SK-N-SH (cell line): Measurements from ENCODE around the gene FAM149A. TPM values are rescaled to one million over a fixed set of nuclear protein-coding genes. Genes with fewer than 3 reads are reported as not detected.

Experiments used
- CTCF ChIA-PET: fragments of 300-600, 350-600 bp; formaldehyde crosslinking; extraction: SDS; loops from one replicate; lab custom pipeline; 2021; lab: Yijun Ruan, JAX
- POLR2A ChIA-PET: fragments of 350-600 bp; sonication (Branson Sonifier 250); formaldehyde crosslinking; extraction: SDS; loops from one replicate; lab custom pipeline; 2020; ENCODE audit warnings: antibody characterized with exemption, inconsistent platforms; lab: Yijun Ruan, JAX
- DNase-seq: peaks from one replicate; pipeline ENCODE4 v3.0.0; 2012
- H2AFZ ChIP-seq: fragments of 200-600 bp; sonication (generic); 2 replicates; pipeline ENCODE4 v1.8.1; 2016; ENCODE audit warnings: antibody characterized with exemption, mild to moderate bottlenecking, low read depth
- H3F3A ChIP-seq: fragments of 200-600 bp; sonication (generic); replicated peaks from 2 replicates; pipeline ENCODE3; 2016; ENCODE audit warnings: antibody characterized with exemption, mild to moderate bottlenecking; ENCODE audit not compliant: insufficient read depth
- H3K27ac ChIP-seq, 2 experiments: fragments of 200-500 bp in 1 of 2; fragments of 200-600 bp in 1 of 2; sonication (Bioruptor generic) in 1 of 2; sonication (generic), shearing (Covaris generic) in 1 of 2; 2 replicates each; pipeline versions ENCODE4 v1.5.1 to v1.6.1; 2014 to 2016; ENCODE audit warnings: low read depth in 2 of 2, inconsistent platforms in 1 of 2, low read length in 1 of 2, mild to moderate bottlenecking in 1 of 2, mixed read lengths in 1 of 2
- H3K27me3 ChIP-seq: fragments of 200-600 bp; sonication (generic), shearing (Covaris generic); 2 replicates; pipeline ENCODE4 v1.6.1; 2016; ENCODE audit warnings: mixed run types; ENCODE audit not compliant: insufficient read depth
- H3K36me3 ChIP-seq, 2 experiments: fragments of 200-500 bp in 1 of 2; fragments of 200-600 bp in 1 of 2; sonication (Bioruptor generic) in 1 of 2; sonication (generic) in 1 of 2; replicated peaks in 1 of 2; 2 replicates each; pipeline versions ENCODE3 to v1.5.1; 2014 to 2016; ENCODE audit warnings: low read length in 1 of 2, mild to moderate bottlenecking in 1 of 2; ENCODE audit not compliant: insufficient read depth in 2 of 2, control insufficient read depth in 1 of 2
- H3K4me1 ChIP-seq, 2 experiments: fragments of 200-500 bp in 1 of 2; fragments of 200-600 bp in 1 of 2; sonication (Bioruptor generic) in 1 of 2; sonication (generic), shearing (Covaris generic) in 1 of 2; 2 replicates each; pipeline versions ENCODE4 v1.5.1 to v1.6.1; 2014 to 2016; ENCODE audit warnings: low read depth in 1 of 2, low read length in 1 of 2, mixed run types in 1 of 2; ENCODE audit not compliant: insufficient read depth in 2 of 2, control insufficient read depth in 1 of 2
- H3K4me2 ChIP-seq: fragments of 200-600 bp; sonication (generic), shearing (Covaris generic); 2 replicates; pipeline ENCODE4 v1.6.1; 2017; ENCODE audit warnings: mixed run types
- H3K4me3 ChIP-seq, 2 experiments: fragments of 200-500 bp in 1 of 2; fragments of 200-600 bp in 1 of 2; sonication (Bioruptor generic) in 1 of 2; sonication (generic), shearing (Covaris generic) in 1 of 2; 2 replicates each; pipeline versions ENCODE4 v1.5.1 to v1.8.1; 2014 to 2016; ENCODE audit warnings: low read depth in 2 of 2, inconsistent platforms in 1 of 2, low read length in 1 of 2, mild to moderate bottlenecking in 1 of 2, mixed read lengths in 1 of 2, moderate library complexity in 1 of 2
- H3K79me2 ChIP-seq: fragments of 200-600 bp; sonication (generic); 2 replicates; pipeline ENCODE4 v1.8.1; 2017; ENCODE audit warnings: mild to moderate bottlenecking; ENCODE audit not compliant: insufficient read depth
- H3K9ac ChIP-seq: fragments of 200-600 bp; sonication (generic); 2 replicates; pipeline ENCODE4 v1.6.1; 2017; ENCODE audit warnings: mixed run types
- H3K9me2 ChIP-seq: fragments of 200-600 bp; sonication (generic); 2 replicates; pipeline ENCODE4 v1.6.1; 2017; ENCODE audit warnings: mixed run types
- H3K9me3 ChIP-seq: fragments of 200-600 bp; sonication (generic); 2 replicates; pipeline ENCODE4 v1.6.1; 2017; ENCODE audit warnings: mixed run types, mild to moderate bottlenecking, moderate library complexity
- H4K20me1 ChIP-seq: fragments of 200-600 bp; sonication (generic); 2 replicates; pipeline ENCODE4 v1.6.1; 2017; ENCODE audit warnings: mild to moderate bottlenecking, mixed run types; ENCODE audit not compliant: insufficient read depth
- CHD2 ChIP-seq: fragments of 150-350 bp; IDR thresholded peaks from 2 replicates; pipeline ENCODE4 v1.6.1; 2018; ENCODE audit warnings: low read length; ENCODE audit not compliant: partially characterized antibody
- EZH2phosphoT487 ChIP-seq: fragments of 200-600 bp; sonication (generic); IDR thresholded peaks from 2 replicates; pipeline ENCODE4 v1.6.1; 2017; ENCODE audit warnings: low read depth, mixed run types, mild to moderate bottlenecking, antibody characterized with exemption, moderate library complexity, borderline replicate concordance
- FOSL2 ChIP-seq: IDR thresholded peaks from 2 replicates; pipeline ENCODE4 v1.4.0; 2012; ENCODE audit warnings: low read depth, mild to moderate bottlenecking, moderate library complexity, borderline replicate concordance
- FOXJ3 ChIP-seq: sonication (generic); formaldehyde crosslinking; IDR thresholded peaks from 2 replicates; pipeline ENCODE4 v1.5.1; 2020; ENCODE audit warnings: mild to moderate bottlenecking, missing genetic modification reagents
- GABPA ChIP-seq: IDR thresholded peaks from 2 replicates; pipeline ENCODE4 v1.4.0; 2012; ENCODE audit warnings: low read depth, mild to moderate bottlenecking
- JUND ChIP-seq: IDR thresholded peaks from 2 replicates; pipeline ENCODE4 v1.4.0; 2012
- NFIC ChIP-seq: IDR thresholded peaks from 2 replicates; pipeline ENCODE4 v1.4.0; 2012; ENCODE audit warnings: borderline replicate concordance
- POLR2AphosphoS5 ChIP-seq: IDR thresholded peaks from 2 replicates; pipeline ENCODE4 v1.6.1; 2012; ENCODE audit warnings: low read depth, low read length
- RCOR1 ChIP-seq: fragments of 150-350 bp; IDR thresholded peaks from 2 replicates; pipeline ENCODE4 v1.6.1; 2017; ENCODE audit warnings: antibody characterized with exemption, low read length
- SIN3A ChIP-seq: IDR thresholded peaks from 2 replicates; pipeline ENCODE4 v1.6.1; 2012; ENCODE audit warnings: low read depth, mild to moderate bottlenecking, low read length, moderate library complexity, borderline replicate concordance
- WGBS: methylation state at CpG from one replicate; pipeline ENCODE4 v1.1.6; 2017; ENCODE audit warnings: low lambda C conversion rate; 5-methylcytosine and 5-hydroxymethylcytosine counted together
- polyA plus RNA-seq, 3 experiments: library from polyadenylated mRNA; depleted of rRNA; stranded (reverse); fragments of >200 nt; gene quantifications; 2 replicates each; pipeline ENCODE4 v1.2.3, GENCODE V29; 2012
- TF ChIP-seq, protein P1 (sequence below): IDR thresholded peaks from 2 replicates; pipeline ENCODE4; 2012
- TF ChIP-seq, protein P2 (sequence below): IDR thresholded peaks from 2 replicates; pipeline ENCODE4 v1.4.0; 2012; ENCODE audit warnings: low read depth
- TF ChIP-seq, protein P3 (sequence below): IDR thresholded peaks from 2 replicates; pipeline ENCODE4 v1.4.0; 2012; ENCODE audit warnings: low read depth, borderline replicate concordance

Gene FAM149A
- polyA plus RNA-seq, 1 of the 3 experiments (the other 2 are of a cell fraction), result 0.38 TPM

GRCh38 chr4:186116697-186117096 lies 12.2 kb downstream of the FAM149A start:
- Histone ChIP-seq H2AFZ (no peak overlapping the region), H3K27ac (no peak overlapping the region), H3K36me3 (no peaks in the 10 kb centered on the region), H3K27me3 (no peaks in the 10 kb centered on the region; the same call in 1 of the 2 replicates), H3K9me3 (no peaks in the 10 kb centered on the region), H3K9me2 (no peaks in the 10 kb centered on the region), H4K20me1 (no peaks in the 10 kb centered on the region), H3K4me1 (no peaks in the 10 kb centered on the region), H3K4me2 (no peak overlapping the region), H3K4me3 (no peak overlapping the region), H3K9ac (no peak overlapping the region), H3K79me2 (no peaks in the 10 kb centered on the region), H3F3A (no peaks in the 10 kb centered on the region)
- POLR2A ChIA-PET, result no interaction called here
- no peak for TF ChIP-seq GABPA
- TF ChIP-seq, protein P1, sequence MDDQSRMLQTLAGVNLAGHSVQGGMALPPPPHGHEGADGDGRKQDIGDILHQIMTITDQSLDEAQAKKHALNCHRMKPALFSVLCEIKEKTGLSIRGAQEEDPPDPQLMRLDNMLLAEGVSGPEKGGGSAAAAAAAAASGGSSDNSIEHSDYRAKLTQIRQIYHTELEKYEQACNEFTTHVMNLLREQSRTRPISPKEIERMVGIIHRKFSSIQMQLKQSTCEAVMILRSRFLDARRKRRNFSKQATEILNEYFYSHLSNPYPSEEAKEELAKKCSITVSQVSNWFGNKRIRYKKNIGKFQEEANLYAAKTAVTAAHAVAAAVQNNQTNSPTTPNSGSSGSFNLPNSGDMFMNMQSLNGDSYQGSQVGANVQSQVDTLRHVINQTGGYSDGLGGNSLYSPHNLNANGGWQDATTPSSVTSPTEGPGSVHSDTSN, result no peak
- TF ChIP-seq JUND, result no peak
- TF ChIP-seq EZH2phosphoT487, result no peak
- TF ChIP-seq RCOR1, result no peak
- TF ChIP-seq FOSL2, result no peak
- TF ChIP-seq NFIC, result no peak
- no peak for TF ChIP-seq FOXJ3 (CRISPR knock-in tag)
- WGBS, result 46% methylated on average over 2 of the region's 2 CpGs
- no peak for DNase-seq
- CTCF ChIA-PET, result no interaction called here

GRCh38 chr4:186118582-186118981 lies 14.1 kb downstream of the FAM149A start:
- DNase-seq, result no peak
- Histone ChIP-seq H4K20me1 (no peaks in the 10 kb centered on the region), H3K27ac (no peak overlapping the region), H3K4me3 (no peak overlapping the region), H3K36me3 (no peaks in the 10 kb centered on the region), H3K4me2 (no peak overlapping the region), H3K79me2 (no peaks in the 10 kb centered on the region), H3K27me3 (no peaks in the 10 kb centered on the region; the same call in 1 of the 2 replicates), H3F3A (no peaks in the 10 kb centered on the region), H3K9ac (no peak overlapping the region), H2AFZ (no peak overlapping the region), H3K9me2 (no peaks in the 10 kb centered on the region), H3K4me1 (no peaks in the 10 kb centered on the region)
- no peak for TF ChIP-seq POLR2AphosphoS5
- TF ChIP-seq, all 33 proteins: peak for 0
- 56% methylated on average over 7 of the region's 7 CpGs for WGBS
- H3K9me3 ChIP-seq, result no peaks in the 10 kb centered on the region
- ChIA-PET POLR2A (no interaction called here), CTCF (interaction anchor here (1.4 kb wide), 1 partner anchor 16 kb away, joined by 3 read pairs; no protein-coding TSS in a partner anchor)

GRCh38 chr4:186121057-186121456 lies 16.6 kb downstream of the FAM149A start:
- POLR2A ChIA-PET, result no interaction called here
- no peaks in the 10 kb centered on the region for H3K9me2 ChIP-seq
- no peaks in the 10 kb centered on the region for H3K36me3 ChIP-seq
- H3K9me3 ChIP-seq, result no peaks in the 10 kb centered on the region
- H3K79me2 ChIP-seq, result no peaks in the 10 kb centered on the region
- no peak overlapping the region for H3K27ac ChIP-seq
- no peak overlapping the region for H3K4me3 ChIP-seq
- H3F3A ChIP-seq, result no peaks in the 10 kb centered on the region
- no peak overlapping the region for H3K9ac ChIP-seq
- CTCF ChIA-PET, result interaction anchor here (1.0 kb wide), 1 partner anchor 13 kb away, joined by 5 read pairs; no protein-coding TSS in a partner anchor
- H4K20me1 ChIP-seq, result no peaks in the 10 kb centered on the region
- 40% methylated on average over 2 of the region's 2 CpGs for WGBS
- no peaks in the 10 kb centered on the region; the same call in 1 of the 2 replicates for H3K27me3 ChIP-seq
- H3K4me2 ChIP-seq, result no peak overlapping the region
- no peak for DNase-seq
- TF ChIP-seq JUND, result no peak
- TF ChIP-seq SIN3A, result no peak
- TF ChIP-seq NFIC, result no peak
- no peak for TF ChIP-seq GABPA
- no peak for TF ChIP-seq CHD2
- TF ChIP-seq, protein P2, sequence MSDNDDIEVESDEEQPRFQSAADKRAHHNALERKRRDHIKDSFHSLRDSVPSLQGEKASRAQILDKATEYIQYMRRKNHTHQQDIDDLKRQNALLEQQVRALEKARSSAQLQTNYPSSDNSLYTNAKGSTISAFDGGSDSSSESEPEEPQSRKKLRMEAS, result no peak
- TF ChIP-seq EZH2phosphoT487, result no peak
- TF ChIP-seq, protein P1, result no peak
- TF ChIP-seq, protein P3, sequence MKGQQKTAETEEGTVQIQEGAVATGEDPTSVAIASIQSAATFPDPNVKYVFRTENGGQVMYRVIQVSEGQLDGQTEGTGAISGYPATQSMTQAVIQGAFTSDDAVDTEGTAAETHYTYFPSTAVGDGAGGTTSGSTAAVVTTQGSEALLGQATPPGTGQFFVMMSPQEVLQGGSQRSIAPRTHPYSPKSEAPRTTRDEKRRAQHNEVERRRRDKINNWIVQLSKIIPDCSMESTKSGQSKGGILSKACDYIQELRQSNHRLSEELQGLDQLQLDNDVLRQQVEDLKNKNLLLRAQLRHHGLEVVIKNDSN, result no peak
- no peak overlapping the region for H2AFZ ChIP-seq
- no peaks in the 10 kb centered on the region for H3K4me1 ChIP-seq
